ENCODE data around the gene CIPC. TPM values are rescaled to one million over a fixed set of nuclear protein-coding genes. Genes with fewer than 3 reads are reported as not detected.

The CIPC gene
- total RNA-seq, 1 donor from 2014 or later: 19.0 TPM

DNA sequence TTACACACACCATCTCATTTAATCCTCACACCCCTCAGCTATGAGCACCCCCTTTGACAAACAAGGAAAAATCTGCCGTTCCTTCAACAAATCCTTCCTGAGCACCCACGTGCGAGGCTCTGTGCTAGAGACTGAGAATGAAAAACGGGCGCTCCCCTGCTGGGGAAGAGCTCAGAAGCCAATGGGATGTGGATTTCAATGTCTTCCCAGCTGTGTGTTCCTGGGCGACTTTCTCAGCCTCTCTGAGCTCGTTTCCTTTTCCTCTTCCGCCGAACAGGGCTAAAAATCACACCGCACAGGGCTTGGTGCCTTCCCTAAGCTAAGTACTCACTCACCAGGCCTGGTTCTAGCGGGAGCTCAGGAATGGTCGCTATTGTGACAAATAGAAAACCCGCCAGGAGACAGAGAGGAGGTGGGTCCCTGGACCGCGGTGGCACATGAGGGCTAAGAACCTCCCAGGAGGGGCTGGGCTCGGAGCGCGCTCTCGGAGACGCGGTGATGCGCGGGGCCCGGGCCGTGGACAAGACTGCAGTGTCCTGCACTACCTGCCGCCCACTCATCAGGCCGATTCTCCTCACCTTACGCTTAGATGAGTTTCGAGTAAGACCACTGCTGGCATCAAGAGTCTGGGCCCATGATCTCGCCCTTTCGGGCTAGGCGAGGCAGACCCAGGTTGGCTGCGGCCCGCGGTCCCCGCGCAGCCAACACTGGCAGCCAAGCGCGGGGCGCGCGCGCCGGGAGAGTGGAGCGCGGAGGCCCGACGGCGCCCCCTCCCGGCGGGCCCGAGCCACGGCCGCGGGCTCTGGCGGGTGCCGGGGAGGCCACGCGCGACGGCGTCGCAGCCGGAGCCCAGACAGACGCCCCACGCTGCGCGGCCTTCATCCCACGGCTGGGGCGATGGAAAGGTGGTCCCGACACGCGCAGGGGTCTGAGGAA, 26.6 kb downstream of the CIPC start:
- DNase-seq (ENCODE audit: extremely low read depth, low read depth, low spot score): no peak

DNA sequence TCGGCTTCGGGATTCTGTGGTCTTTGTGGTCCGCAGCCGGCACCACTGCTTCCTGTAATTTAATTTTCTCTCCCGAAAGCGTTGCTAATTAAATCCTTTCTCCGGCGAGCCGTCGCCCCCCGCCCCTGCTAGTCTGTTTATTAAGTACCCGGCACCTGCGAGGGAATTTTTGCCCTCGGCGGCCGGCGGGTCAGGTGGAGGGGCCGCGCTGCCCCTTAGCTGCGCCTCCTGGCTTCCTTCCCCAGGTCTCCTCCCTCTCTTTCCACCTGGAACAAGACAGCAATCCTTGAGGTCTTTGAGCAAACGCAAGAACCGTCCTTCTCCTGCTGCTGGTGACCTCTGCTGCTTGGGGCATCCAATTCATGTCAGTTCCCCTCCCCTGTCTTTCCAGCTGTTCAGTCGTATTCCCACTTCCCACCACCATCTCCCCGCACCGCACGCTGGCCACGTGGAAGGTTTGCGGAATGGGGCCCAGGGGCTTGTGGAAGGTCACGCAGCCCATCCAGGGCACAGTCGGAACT, 27.3 kb downstream of the CIPC start:
- no peak for DNase-seq (ENCODE audit: extremely low read depth, low read depth, low spot score)

DNA sequence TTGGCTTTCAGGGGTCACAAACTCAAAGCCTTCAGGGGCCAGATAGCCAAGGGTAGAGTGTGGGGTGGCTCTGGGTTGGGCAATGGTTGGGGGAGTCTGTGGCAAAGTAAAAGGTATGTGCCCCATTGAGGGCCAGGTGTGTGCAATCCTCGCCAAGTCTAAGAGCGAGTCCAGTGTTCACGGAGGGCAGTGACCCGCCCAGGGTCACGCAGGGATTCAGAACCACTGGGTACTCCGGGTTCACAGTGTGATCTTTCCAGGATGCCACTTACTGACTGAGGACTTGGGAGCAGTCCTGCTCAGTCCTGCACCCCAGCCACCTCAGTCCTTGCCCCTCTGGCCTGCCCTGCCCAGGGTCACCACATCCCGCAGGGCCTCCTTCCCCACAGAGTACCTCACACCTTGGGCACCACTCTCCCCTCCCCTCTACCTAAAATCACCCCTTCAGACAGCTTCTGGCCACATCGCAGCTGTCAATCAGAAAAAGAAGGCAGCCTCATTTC, 27.8 kb downstream of the CIPC start:
- no peak for DNase-seq (ENCODE audit: extremely low read depth, low read depth, low spot score)

DNA sequence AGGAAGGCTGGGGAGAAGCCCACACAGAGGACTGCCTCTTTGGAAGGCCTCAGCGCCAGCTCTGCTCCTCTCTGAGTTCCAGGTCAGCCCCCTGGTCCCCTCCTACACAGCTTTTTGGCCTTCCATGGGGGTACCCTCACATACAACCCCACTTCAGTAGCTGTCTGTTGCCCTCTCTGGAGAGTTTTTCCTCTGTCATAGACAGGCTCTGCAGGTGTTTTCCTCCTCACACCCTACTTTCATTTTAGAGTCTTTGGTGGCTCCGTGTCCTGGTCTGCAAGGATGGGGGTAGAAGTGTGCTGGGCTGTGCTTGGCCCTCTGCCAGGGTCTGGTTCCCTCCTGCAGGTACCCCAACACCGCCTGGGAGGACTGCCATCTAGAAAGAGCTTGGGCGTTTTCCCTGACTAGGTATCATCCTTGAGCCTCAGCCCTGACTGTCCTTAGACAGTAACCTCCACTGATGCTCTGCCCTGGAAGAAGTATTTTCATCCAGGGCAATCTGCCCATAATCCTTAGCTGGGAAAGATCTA, 28.5 kb downstream of the CIPC start:
- no peak for DNase-seq (ENCODE audit: extremely low read depth, low read depth, low spot score)

DNA sequence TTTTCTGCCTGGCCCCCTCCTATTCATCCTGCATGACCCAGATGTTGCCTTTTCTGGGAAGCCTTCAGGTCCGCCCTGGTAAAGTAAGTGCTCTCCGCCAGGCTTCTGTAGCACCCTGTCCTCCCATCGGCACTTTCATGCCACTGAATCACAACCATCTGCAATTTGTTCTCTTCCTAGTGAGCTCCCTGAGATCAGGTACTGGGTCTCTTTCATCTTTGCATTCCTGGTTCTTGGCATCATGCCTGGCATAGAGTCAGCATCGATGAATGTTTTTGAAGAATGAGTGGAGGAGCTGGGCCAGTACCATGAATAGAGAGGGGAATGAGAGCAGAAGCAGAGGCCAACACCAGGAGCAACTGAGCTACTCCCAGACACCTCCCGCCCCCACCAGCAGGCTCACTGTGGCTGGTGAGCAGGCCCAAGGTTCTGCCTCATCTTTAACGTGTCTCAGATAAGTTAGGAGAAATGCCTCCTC, 30.4 kb downstream of the CIPC start:
- no peak for DNase-seq (ENCODE audit: extremely low read depth, low read depth, low spot score)

DNA sequence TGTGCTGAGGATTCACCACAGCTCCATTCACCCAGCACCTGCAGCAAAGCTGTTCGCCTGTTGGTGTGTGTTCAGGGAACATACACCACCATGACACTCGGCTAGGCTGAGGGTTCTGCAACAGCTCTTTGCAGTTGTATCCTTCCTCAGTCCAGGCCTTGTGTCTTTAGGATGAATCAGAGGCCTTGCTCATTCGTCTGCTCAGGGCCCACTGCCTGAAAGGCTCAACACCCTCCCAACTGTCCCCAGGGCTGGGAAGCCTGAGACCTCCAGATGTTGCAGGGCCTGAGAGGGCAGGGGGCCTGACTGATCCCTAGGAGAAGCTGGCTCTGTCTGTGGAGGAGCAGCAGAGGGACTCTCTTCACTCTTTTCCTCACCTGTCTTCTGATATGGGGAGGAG, 32.3 kb downstream of the CIPC start:
- no peak for DNase-seq (ENCODE audit: extremely low read depth, low read depth, low spot score)

DNA sequence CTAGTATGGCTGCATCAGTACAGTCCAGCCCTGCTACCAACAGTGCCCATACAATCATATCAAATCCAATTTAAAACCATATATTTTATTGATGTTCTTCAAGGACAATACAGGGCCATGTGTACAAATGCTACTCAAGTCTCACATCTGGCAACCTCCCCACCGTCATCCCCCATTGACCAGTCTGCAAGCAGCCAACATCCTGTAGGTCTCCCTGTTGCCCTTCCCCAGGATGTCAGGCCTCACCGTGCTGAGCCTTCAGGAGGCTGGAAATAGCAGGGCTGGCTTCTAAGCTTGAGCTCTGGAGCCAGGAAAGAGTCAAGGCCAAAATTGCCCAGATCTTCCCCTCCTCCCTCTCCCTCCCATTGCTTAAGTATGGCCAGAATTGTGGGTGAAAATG, 33.1 kb downstream of the CIPC start:
- DNase-seq (ENCODE audit: extremely low read depth, low read depth, low spot score): no peak

DNA sequence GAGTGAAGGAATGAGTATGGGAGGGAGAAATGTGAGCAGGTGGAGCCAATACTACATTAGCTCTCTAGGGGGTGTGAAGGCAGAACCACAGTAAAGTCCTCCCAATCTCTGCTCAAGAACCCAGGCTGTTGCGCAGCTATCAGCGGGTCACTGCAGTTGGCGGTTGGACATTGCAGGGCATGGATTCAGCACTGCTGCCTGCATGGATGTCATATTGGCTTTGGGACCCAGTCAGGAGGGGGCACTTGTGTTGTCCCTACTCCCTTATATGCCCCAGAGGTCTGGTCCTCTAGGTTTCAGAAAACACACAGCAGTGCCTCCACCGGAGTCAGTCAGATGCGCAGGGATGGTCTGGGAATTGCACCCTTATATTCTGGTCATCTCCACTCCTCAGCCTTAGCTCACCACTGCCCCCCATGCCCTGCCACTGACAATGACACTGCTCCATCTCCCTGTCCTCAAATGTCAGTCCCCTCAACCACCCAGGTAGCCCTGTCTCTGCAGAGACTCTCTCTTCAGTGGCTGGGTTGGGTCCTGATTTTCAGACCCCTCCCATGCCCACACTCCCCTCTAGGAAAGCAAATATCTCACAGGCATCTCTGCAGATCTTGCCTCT, 33.9 kb downstream of the CIPC start:
- no peak for DNase-seq (ENCODE audit: extremely low read depth, low read depth, low spot score)

DNA sequence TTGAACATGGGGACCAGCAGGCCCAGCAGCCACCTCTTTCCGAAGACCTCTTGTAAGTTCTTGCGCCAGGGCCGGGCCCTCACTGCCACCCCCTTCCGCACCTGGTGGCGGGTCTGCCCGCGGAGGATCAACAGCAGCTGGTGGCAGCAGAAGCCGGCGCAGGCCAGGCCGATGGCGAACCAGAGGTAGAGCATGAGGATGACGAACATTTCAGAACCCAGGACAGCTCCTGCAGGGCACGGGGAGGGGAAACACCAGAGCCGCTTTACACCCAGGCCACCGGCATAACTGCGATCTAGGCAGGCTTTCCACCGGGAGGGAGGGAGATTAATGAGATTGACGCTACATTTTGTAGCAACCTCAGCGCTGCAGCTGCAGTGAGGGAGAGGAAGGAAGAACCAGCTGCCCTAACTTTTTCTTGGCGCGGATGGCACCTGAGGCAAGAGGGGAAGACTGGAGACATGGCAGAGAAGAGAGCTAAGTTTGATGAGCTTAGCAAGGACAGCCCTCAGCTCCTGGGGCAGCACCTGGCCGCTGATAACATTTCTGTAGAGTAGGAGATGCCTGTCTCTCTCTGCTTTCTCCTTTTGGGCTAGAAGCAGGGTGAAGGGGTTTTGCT, 35.8 kb downstream of the CIPC start:
- DNase-seq (ENCODE audit: extremely low read depth, low read depth, low spot score): no peak

DNA sequence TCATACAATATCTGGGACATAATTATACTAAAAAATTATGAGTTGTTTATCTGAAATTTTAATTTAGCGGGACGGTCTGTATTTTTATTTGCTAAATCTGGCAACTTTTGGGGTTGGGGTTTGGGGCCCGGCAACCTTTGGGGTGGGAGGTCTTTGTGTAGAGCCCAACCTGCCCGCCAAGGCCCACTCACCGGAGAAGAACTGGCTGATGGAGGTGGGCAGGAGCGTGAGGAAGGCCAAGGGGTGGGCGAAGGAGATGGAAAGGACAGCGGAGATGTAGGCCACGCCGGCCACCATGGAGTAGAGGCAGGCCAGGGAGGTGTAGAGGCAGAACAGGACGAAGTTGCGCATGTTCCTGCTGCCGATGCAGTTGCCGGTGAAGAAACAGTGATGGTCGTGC, 41.0 kb downstream of the CIPC start:
- no peak for DNase-seq (ENCODE audit: extremely low read depth, low read depth, low spot score)

DNA sequence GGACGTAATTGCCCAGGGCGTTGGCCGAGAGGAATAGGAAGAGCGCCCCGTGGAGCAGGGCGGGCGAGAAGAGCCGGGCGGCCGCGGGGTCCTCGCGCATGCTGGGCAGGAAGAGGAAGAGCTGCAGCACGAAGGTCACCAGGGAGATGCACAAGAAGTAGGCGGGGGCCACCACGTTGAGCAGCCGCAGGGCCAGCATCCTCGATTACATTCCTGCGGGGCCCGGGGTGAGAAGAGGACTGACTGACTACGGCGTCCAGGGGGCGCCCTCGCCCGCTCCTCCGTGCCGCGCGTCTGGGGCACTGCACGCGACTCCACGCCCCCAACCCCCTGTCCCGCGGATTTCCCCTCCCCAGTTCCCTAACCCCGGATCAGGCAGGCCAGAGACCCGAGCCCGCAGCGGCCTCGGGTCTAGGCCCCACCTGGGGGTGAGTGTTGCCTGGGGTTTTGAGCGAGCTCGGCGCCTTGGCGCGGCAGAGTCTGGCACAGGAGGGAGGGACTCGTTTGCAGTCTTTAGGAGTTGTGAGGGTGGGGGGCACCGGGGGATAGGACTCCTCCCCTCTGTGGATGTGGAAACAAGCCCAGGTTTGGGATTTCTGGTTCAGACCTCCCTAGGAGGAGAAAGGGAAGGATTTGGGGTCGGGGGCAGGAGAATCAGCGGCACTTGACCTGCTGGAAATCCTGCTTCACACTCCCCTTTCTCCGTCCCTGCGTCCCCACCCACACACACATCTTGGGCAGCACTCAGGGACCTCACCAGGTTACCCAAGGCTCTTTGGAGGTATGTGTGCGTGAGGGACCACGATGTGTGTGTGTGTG, 41.7 kb downstream of the CIPC start:
- no peak for DNase-seq (ENCODE audit: extremely low read depth, low read depth, low spot score)

DNA sequence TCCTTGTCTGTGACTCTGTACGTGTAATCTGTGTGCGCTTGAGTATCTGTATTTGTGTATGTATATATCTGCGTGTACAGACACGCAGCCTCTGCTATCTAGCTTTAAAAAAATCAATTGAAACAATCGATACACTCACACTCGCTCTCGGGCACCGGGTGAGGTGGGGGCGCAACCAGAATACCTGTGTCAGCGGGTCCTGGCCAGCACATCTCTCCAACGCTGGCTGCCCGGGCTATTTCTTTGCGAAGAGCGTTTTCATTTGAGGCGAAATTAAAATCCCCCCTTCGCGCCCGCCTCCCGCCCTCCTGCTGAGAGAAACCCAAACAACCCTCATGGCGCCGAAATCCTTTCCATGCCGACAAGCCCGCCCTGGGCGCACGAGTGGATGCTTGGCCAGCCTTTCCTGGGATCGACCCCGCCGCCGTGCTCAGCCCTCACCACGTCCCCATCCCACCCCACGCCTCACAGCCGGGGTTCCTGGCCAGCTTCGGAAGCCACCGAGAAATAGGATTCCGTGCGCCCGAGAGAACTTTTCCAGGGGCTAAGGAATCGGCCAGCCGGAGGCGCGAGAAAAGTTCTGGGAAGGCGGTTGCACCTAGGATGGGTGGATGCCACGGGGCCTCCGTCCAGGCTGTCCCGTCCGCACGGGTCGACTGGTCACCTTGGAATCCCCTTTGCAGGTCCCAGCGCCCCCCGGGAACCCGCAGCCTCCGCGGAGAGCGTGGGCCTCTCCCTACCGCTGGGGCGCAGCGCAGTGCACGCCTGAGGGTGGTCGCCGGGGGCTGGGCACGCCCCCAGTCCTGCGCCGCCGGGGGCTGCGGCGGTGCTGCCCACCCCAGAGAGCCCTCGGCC, 42.5 kb downstream of the CIPC start:
- no peak for DNase-seq (ENCODE audit: extremely low read depth, low read depth, low spot score)

DNA sequence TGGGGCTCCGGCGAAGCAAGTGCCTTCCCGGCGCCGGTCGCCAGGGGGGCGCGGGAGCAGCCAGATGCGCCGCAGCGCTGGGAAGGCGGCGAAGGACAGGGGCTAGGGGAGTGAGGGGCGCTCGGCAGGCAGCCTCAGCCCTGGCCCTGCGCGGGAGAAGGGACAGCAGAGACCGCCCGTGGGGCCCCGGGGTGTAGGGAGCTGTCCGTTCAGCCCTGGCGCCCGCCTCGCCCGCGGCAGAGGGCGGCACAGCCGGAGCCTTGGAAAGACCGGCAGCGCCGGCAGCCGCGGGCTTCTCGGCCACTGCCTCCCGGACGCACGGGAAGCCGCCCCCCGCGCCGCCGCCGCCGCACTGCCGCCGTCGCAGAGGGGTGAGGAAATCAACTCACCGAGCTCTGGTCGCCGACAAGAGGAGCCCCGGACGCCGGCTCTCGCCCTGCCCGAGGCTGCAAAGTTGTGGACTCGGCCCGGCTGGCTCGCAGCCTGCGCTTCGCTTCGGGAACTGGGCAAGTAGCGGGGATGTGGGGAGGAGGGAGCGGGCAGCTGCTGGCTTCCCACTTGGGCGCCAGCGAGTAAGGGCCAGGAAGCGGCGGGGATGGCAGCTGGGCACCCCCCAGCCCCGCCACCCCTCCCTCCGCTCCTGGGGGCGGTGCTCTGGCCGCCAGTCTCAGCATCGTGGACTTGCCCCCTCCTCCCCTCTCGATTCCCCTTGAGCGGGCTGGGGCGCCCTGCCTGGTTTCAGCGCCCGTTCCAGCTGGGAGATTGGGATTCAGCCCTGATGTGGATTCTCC, 43.4 kb downstream of the CIPC start, which contains the start of gene ZDHHC22:
TSS of gene ZDHHC22 (minus strand) at position 578 of the 791 bp plus-strand sequence. CDS start 2,053 bp downstream, outside the sequence.
- DNase-seq (ENCODE audit: extremely low read depth, low read depth, low spot score): no peak

DNA sequence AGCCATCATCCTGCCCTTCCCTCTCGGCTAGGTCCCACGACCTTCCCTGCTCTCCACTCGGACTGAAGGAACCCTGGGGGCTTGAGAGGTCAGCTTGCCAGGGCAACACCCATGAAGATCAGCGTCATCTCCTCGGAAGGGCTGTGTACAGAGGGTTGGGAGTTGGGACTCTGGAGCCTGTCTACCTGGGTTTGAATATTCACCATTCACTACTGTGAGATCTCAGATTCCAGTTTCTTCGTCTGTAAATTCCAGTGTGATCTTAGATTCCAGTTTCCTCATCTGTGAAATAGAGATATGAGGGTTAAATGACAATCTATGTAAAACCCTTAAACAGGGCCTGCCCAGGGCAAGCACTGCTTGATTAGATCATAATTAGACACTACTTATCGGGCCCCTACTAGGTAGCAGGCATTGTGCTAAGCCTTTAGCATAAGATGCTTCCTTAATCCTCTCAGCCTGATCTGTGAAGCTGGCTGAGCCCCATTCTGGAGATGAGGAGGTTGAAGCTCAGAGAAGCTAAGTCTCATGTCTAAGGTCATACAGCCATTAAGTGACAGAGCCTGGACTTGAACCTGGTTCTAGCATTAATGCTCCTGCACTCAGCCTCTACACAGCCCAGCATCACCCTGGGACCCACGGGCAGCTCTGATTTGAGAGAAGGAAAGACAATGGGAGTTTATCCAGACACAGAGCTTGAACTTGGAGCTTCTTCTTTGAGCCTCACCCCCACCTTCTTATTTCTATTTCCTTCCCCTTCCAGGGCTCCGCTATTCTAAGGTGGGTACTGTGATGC, 44.1 kb downstream of the CIPC start:
- no peak for DNase-seq (ENCODE audit: extremely low read depth, low read depth, low spot score)

DNA sequence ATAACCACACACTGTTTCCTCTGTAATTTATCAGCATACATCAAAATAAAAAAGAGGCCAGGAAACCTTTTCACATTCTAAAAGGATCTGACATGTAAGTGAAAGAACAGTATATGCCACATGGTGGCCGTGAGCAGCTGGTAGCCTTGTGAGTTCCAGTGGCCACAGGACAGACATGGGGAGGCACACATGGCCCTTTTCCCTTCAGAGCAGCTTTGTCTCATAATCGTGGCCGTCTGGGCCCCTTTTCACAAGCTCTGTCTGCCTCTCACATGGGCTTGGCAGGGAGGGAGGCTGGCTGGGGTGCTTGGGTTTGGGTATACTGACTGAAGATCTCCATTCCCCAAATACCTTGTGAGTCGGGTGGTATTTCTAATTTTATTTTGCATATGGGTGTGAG, 45.0 kb downstream of the CIPC start:
- no peak for DNase-seq (ENCODE audit: extremely low read depth, low read depth, low spot score)

DNA sequence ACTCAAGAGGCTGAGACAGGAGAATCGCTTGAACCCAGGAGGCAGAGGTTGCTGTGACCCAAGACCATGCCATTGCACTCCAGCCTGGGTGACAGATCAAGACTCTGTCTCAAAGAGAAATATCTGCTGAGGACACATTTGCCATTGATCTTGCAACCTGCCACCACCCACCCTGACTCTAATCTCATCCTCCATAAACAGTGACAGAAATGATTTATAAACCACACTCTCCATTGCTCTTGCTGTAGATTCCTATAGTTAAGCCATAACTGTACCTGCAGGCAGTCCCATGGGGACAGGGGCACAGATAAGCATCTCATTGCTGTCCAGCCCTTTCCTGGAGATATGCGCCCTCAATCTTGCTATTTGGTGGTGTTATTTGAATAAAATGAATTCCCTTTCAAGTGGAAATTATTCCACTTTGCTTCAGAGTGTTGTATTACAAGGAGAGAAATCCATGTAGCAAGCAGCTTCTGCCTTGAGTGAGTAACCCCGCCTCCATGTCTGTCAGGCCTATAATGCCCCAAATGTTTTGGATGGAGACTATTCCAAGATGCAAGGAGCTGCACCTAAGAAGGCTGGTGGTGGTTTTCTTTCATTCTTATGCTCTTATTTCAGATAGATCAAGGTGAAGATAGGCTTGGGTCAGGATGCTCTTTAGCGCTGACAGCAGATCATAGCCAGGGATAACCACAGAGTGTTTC, 46.5 kb downstream of the CIPC start:
- DNase-seq (ENCODE audit: extremely low read depth, low read depth, low spot score): no peak

Measured in glomerular endothelial cell (primary cell).